GM21515 (cell line): ENCODE measurements around the gene ZSCAN10.
"Not testable (repeated sequence)": the region's sequence is repeated elsewhere in the genome, so short reads cannot be mapped to it uniquely, and the experiment has no call there.

Source experiments
- ATAC-seq: cut with Tn5 transposase; IDR thresholded peaks from one replicate; pipeline ENCODE4 v1.9.1; 2021; ENCODE audit not compliant: unreplicated experiment

ZSCAN10 gene

DNA sequence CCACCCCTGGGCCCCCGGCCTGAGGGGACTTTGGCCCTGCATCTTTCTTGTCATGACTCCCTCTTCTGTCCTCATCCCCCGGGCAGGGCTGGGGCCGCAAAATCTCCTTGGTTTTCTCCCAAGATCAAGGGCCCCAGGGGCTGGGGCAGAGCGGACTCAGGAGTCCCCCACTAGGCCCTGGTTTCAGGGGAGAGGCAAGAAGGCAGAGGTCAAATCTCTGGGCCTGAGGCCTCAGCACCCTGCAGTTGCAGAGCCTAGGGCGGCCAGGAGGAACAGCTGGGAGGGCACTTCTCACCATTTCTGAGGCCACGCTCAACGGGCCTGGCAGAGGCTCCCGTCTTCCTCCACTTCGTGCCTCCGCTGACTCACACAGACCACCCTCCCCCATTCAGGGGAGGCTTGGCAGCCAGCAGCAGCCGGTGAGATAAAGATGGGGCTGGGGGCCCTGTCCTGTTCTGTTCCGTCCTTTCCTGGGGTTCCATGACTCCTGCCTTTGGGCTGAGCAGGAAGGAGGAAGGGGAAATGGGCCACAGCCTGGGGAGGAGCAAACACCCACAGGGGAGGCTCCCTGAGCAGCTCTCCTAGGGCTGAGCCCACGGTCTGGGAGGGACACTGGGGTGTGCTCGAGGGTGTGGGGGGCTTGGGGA lies 12.4 kb downstream of the ZSCAN10 start:
- no peak for ATAC-seq

DNA sequence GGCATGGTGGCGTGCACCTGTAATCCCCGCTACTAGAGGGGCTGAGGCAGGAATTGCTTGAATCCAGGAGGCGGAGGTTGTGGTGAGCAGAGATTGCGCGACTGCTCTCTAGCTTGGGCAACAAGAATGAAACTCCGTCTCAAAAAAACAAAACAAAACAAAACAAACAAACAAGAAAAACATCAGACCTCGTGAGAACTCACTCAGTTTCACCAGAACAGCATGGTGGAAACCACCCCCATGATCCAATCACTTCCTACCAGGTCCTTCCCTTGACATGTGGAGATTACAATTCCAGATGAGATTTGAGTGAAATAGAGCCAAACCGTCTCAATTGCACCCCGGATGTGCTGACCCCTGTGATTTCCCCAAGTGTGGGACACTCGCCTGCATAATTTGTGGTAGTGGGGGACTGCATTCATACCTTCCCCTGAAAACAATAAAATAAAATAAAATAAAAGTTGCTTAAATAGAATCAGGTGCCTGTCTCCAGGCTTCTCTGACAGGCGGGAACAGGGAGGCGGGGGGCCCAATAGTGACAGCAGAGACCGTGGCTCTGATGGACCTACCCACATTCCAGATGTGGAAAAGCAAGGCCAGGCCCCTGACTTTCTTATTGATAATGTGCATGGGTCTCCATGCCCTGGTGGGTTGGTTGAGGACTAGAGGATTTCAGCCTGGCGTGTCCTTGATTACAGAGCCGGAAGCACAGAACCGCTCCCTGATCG lies 13.1 kb downstream of the ZSCAN10 start:
- no peak for ATAC-seq

DNA sequence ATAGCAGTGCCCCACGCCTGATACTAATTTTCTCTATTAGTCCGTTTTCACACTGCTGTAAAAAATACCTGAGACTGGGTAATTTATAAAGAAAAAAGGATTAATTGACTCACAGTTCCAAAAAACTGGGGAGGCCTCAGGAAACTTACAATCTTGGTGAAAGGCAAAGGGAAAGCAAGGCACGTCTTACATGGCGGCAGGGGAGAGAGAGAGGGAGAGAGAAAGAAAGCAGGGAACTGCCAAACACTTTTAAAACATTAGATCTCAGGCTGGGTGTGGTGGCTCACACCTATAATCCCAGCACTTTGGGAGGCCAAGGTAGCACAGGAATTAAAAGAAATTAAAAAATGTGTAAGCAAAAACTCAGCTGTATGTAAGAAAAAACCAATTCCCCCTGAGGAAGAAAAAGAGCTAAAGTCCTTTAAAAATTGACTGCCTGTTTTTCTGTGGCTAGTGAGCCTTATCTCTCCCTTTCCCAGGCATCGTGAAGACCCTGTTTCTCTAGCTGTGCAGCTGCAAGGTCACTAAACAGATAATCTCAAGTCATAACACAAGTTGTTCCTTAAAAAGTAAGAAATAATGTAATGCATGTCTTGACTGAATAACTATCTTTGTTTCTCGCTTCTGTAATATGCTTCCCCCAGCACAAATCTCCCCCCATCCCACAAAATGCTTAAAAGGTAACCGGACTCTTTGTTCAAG lies 14.0 kb downstream of the ZSCAN10 start:
- no peak for ATAC-seq

DNA sequence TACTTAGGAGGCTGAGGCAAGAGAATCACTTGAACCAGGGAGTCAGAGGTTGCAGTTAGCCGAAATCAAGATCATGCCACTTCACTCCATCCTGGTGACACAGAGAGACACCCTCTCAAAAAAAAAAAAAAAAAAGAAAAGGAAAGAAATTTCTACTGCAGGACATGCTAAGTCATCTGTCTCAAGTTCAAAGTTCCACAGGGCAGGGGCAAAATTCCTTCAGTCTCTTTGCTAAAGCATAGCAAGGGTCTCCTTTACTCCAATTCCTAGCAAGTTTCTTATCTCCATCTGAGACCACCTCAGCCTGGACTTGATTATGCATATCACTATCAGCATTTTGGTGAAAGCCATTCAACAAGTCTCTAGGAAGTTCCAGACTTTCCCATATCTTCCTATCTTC lies 14.6 kb downstream of the ZSCAN10 start:
- ATAC-seq: no peak

DNA sequence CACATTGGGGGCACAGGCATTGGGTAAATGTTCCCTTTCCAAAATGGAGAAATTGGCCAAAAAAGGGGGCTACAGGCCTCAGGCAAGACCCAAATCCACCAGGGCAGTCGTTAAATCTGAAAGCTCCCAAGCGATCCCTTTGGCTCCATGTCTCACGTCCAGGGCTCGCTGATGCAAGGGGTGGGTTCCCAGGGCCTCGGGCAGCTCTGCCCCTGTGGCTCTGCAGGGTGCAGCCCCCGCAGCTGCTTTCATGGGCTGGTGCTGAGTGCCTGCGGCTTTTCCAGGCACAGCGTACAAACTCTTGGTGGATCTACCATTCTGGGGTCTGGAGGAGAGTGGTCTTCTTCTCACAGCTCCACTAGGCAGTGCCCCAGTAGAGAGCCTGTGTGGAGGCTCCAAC lies 15.7 kb downstream of the ZSCAN10 start:
- ATAC-seq: not testable (repeated sequence)

DNA sequence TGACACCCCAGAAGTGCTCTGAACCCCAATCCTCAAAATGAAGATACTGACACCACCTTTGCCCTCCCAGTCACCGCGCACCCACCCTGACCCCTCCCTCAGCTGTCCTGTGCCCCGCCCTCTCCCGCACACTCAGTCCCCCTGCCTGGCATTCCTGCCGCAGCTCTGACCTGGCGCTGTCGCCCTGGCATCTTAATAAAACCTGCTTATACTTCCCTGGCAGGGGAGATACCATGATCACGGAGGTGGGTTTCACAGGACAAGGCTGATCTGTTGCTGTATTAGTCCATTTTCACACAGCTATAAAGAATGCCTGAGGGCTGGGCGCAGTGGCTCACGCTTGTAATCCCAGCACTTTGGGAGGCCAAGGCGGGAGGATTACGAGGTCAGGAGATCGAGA lies 17.1 kb downstream of the ZSCAN10 start:
- ATAC-seq: not testable (repeated sequence)

DNA sequence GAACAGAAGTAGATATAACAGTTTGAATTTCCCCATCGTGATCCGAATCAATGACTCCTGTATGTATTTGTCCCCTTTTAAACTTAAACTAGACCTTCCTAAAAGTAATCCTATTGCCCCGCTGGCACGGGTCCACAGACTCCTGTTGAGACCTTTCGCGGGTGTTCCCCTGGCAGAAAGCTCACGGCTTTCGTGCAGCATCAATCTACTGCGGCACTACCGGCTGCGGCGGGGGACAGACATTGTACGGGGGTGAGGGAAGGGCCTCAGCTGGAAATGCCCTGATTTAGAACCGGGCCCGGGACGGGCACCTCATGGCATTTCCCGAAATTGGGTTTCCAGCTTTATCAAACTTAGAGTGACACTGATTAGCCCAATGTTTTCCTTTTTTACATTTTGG lies 19.1 kb downstream of the ZSCAN10 start:
- no peak for ATAC-seq

DNA sequence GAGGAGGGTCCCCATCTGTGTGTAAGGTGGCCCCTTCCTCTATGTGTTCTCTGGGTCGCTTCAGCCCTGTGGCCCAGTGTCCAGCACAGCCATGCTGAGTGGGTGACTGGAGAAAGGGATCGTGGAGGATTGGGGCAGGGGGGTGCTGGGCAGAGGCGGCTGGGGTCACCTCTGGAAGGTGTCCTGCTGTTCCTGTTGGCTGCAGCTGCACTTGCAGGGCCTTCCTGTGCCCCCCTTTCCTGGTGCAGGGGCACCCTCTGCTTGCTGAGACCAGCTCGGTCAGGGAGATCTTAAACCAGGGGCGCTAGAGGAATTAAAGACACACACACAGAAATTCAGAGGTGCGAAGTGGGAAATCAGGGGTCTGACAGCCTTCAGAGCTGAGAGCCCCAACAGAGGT lies 22.5 kb downstream of the ZSCAN10 start:
- ATAC-seq: no peak

DNA sequence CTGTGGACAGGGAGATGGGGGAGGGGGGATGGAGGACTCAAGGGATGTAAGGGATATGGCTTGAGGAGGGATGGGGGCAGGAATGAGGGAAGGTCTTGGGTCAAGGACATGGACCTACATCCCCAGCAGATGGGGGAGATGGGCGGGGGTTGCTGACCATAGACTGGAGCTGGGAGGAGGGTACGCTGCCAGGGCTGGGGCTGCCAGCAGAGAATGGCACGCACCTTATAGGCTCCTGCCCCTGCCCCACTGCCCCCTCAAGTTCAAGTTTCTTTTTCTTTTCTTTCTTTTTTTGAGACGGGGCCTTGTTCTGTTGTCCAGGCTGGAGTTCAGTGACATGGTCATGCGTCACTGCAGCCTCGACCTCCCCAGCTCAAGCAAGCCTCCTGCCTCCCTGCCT lies 23.1 kb downstream of the ZSCAN10 start:
- ATAC-seq: not testable (repeated sequence)

DNA sequence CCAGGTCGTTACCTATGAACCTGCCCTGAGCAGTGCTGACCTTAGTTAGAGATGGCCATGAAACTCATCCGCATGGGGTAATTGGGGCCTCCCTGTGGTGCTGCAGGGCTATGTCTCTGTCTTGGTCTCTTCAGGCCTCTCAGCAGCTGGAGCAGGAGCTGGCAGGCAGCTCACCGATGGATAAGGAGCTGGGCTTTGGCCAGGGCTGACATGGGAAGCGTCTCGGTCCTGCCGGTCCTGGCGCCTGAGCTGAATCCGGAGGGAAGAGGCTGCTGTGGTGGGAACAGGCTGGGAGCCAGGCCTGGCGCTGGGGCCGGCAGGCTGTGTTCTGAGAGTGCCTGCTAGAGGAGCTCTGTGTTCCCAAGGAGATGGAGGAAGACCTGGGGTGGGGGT lies 23.6 kb downstream of the ZSCAN10 start:
- no peak for ATAC-seq

DNA sequence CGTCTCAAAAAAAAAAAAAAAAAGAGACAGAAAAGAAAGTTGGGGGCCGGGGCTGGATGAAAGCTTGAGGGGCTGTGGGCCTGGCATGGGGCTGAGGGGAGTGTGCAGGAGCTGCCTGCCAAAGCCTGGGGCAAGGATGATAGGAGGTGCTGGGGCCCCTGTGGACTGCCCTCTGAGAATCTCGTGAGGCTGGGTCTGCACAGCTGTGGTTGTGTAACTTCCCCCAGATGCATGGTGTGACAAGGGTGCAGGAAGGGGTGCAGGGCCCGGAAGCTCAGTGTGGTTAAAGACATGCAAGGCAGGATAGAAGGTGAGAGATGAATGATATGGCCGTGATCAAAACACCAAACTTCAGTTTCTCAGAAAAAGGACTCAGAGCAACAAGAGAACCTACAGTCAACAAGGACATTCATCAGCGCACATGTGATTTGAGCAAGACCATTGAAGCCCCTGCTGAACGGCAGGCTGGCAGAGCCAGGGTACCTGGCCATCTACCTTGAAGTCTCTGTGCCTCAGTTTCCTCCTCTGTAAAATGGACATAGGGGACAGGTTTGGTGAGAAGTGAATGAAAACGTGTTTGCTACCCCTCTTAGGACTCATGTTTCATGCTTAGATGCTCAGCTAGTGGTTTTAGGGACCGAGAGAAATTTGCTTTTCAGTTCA lies 24.1 kb downstream of the ZSCAN10 start:
- ATAC-seq: peak; percentile 61

DNA sequence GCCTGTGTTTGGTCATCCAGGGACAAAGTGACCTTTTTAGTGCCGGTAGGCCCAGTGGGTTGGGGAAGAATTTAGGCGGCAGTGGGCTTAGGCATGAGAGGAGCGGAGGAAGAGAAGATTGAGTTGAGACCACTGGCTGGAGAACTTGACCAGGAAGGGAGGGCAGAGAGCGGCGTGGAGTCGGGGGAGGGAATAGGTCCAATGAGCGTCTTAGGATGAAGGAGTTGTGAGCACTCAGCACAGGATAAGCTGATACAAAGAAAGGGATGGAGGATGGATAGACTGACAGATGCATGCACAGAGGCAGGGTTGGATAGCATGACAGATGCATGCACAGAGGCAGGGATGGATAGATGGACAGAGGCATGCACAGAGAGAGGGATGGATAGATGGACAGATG lies 25.6 kb downstream of the ZSCAN10 start:
- no peak for ATAC-seq

DNA sequence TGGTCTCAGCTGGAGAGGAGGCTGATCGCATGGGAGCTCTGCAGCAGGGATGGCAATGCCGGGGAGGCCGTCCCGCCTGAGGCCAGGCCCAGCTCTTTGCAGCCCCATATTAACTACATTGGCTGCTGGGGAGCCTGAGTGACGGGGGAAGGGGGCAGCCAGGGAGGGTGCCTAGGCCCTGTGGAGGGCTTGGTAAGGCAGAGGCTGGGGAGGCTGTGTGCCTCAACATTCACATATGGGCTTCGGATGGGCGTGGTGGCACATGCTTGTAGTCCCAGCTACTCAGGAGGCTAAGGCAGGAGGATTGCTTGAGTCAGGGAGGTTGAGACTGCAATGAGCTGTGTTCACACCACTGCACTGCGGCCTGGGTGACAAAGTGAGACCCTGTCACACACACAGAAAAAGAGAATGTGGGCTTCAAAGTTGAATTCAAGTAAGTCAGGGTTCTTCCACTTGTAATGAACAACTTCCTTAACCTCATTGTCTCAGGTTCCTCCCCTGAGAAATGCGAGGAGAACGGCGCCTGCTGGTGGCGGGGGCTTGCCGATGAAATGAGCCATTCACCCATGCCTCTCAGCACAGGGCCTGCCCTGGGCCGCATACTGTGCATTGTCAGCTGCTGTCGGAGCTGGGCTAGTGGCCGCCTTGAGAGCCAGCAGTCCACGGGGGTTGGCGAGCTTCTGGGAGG lies 26.4 kb downstream of the ZSCAN10 start:
- ATAC-seq: not testable (repeated sequence)

DNA sequence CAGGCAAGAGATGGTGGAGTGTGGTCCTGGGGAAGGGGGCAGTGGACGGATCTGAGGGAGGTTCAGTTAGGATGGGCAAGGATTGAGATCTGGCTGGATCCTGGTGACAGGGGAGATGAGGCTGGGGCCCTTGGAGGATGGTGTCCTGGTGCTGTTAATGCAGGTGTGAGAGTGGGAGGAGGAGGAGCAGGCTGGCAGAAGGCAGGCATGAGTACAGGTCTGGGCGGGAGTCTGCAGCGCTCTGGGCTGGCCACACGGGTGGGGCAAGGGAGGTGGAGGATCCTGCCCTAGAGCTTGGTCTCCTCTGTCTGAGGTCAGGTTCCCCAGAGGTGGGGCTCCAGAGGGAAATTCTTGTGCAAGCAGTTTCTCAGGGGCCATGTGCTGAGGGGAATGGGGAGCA lies 26.9 kb downstream of the ZSCAN10 start:
- ATAC-seq: not testable (repeated sequence)

DNA sequence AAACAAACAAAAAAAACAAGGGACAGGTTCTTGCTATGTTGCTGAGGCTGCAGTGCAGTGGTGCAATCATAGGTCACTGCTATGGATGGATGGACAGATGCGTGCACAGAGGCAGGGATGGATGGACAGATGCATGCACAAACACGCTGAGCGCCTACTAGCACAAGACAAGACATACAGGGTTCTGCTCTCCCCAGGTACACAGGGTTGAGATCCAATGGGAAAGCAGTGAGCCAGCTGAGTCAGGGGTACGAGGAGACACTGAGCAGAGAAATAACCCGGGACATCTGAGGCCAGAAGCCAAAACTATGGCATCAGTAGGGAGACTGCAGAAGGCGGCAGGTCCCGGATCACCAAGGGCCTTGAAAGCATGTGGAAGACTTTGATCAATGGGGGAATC lies 27.4 kb downstream of the ZSCAN10 start:
- ATAC-seq: no peak

DNA sequence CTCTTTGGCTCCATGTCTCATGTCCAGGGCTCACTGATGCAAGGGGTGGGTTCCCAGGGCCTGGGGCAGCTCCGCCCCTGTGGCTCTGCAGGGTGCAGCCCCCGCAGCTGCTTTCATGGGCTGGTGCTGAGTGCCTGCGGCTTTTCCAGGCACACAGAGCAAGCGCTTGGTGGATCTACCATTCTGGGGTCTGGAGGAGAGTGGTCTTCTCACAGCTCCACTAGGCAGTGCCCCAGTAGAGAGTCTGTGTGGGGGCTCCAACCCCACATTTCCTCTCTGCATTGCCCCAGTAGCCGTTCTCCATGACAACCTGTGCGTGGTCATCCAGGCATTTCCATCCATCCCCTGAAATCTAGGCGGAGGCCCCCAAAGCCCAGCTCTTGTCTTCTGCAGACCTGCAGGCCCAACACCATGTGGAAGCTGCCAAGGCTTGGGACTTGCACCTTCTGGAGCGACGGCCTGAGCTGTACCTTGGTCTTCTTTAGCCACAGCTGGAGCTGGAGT lies 28.4 kb downstream of the ZSCAN10 start:
- ATAC-seq: no peak

DNA sequence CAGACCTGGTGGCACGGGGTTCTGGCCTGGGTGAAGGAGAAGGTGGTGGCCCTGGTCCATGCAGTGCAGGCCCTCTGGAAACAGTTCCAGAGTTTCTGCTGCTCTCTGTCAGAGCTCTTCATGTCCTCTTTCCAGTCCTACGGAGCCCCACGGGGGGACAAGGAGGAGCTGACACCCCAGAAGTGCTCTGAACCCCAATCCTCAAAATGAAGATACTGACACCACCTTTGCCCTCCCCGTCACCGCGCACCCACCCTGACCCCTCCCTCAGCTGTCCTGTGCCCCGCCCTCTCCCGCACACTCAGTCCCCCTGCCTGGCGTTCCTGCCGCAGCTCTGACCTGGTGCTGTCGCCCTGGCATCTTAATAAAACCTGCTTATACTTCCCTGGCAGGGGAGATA lies 29.9 kb downstream of the ZSCAN10 start:
- ATAC-seq: not testable (repeated sequence)

DNA sequence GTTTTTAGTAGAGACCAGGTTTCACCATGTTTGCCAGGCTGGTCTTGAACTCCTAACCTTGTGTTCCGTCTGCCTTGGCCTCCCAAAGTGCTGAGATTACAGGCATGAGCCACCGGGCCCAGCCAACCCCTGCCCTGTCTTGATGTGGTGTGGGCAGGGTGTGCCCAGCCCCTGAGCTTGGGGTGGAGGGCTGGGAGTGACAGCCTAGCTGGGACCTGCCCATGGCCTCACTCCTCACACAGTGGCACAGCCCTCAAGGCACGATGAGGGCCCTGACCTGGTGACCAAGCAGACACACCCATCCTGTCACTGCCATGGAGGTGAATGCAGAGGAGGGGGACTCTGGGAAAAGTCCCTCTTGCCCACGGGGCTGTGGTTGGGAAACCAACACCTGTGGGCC lies 30.6 kb downstream of the ZSCAN10 start:
- no peak for ATAC-seq

DNA sequence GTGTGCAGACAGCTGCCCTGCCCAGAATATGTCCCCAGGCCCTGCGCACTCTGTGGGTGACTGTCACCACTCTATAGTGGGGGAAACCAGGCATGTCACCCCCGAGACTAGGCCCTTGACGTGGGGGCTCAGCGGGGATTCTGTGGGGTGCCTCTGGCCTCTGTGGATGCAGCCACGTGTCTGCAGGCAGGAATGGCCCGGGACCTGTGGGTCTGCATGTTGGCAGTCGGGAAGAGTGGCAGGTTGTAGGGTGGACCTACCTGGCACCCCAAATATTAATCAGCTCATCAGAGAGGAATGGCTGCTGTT lies 32.7 kb downstream of the ZSCAN10 start:
- ATAC-seq: no peak

DNA sequence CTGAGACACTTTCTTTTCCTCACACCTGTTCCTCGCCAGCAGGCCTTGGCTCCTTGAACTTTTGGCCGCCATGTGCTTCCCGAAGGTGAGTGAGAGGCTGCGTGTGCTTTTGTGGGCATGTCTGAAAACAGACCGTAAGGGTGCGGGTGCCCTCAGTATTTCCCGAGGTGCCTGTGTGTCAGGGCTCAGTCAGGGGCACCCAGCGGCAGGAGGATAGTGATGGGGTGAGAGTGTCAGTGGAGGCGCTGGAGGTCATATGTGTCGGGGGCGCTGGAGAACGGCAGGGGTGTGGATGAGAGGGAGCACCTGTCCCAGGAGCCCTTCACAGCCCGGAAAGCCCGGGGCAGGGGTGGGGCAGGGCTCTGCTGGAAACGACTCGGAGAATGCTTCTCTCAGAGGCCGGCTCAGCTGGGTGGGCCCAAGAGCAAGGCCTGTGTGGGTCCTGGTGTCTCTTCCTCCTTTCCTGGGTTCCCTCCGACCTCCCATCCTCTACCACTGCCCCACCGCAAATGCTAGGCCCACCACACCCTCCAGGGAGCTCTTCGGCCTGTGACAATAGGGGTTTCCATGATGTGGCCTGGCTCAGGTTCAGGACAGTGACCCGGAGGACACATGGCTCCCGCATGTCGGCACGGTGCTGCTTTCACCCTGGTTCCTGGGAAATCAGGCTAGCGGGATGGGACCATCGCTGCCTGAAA lies 33.2 kb downstream of the ZSCAN10 start:
- ATAC-seq: no peak
